Fibroblast of lung (primary cell): ENCODE results near the gene GNB5. TPM values are rescaled to one million over a fixed set of nuclear protein-coding genes. Genes with fewer than 3 reads are reported as not detected.

Experiments used
- DNase-seq, 2 donors: peaks; one replicate each; pipeline versions ENCODE4 v3.0.0 to v3.0.0-alpha.2; 2010; ENCODE audit warnings: low read depth in 2 of 2
- H2AFZ ChIP-seq: 2 replicates; pipeline ENCODE4 v1.5.1; 2012; ENCODE audit warnings: low read length, control low read depth, inconsistent platforms
- H3K27ac ChIP-seq: 2 replicates; pipeline ENCODE4 v1.5.1; 2011; ENCODE audit warnings: low read length, control low read depth; ENCODE audit not compliant: insufficient read depth
- H3K27me3 ChIP-seq: 2 replicates; pipeline ENCODE4 v1.5.1; 2011; ENCODE audit warnings: mild to moderate bottlenecking, low read length; ENCODE audit not compliant: control insufficient read depth, insufficient read depth
- H3K36me3 ChIP-seq: 2 replicates; pipeline ENCODE4 v1.5.1; 2011; ENCODE audit warnings: low read length; ENCODE audit not compliant: control insufficient read depth, insufficient read depth
- H3K4me1 ChIP-seq: 2 replicates; pipeline ENCODE4 v1.5.1; 2011; ENCODE audit warnings: low read length; ENCODE audit not compliant: control insufficient read depth, insufficient read depth; ENCODE audit errors: extremely low read depth
- H3K4me2 ChIP-seq: 2 replicates; pipeline ENCODE4 v1.5.1; 2011; ENCODE audit warnings: low read length, control low read depth; ENCODE audit not compliant: insufficient read depth; ENCODE audit errors: extremely low read depth
- H3K4me3 ChIP-seq, 4 experiments: fragments of 200-600 bp in 1 of 4; sonication (generic) in 1 of 4; replicated peaks in 1 of 4; 2 replicates each; pipeline ENCODE4 v1.5.1; 2011 to 2016; ENCODE audit warnings: low read length in 4 of 4, low read depth in 3 of 4, mild to moderate bottlenecking in 3 of 4, control low read depth in 2 of 4, inconsistent platforms in 1 of 4, mixed read lengths in 1 of 4; ENCODE audit not compliant: insufficient read depth in 1 of 4; ENCODE audit errors: control extremely low read depth in 1 of 4
- H3K79me2 ChIP-seq: 2 replicates; pipeline ENCODE4 v1.5.1; 2012; ENCODE audit warnings: mild to moderate bottlenecking, low read length, inconsistent platforms; ENCODE audit not compliant: control insufficient read depth, insufficient read depth
- H3K9ac ChIP-seq: 2 replicates; pipeline ENCODE4 v1.5.1; 2011; ENCODE audit warnings: mild to moderate bottlenecking, low read length, control low read depth; ENCODE audit not compliant: insufficient read depth
- H3K9me3 ChIP-seq: 2 replicates; pipeline ENCODE4 v1.5.1; 2012; ENCODE audit warnings: low read depth, low read length; ENCODE audit not compliant: control insufficient read depth, insufficient read depth
- H4K20me1 ChIP-seq: 2 replicates; pipeline ENCODE4 v1.5.1; 2011; ENCODE audit warnings: low read length; ENCODE audit not compliant: control insufficient read depth, insufficient read depth; ENCODE audit errors: extremely low read depth
- CTCF ChIP-seq, 2 donors: IDR thresholded peaks in 1 of 2; conservative IDR thresholded peaks in 1 of 2; 1 replicate in 1 of 2; 2 replicates in 1 of 2; pipeline ENCODE4 v1.5.1; 2011 to 2012; ENCODE audit warnings: low read length in 2 of 2, control low read depth in 1 of 2, inconsistent platforms in 1 of 2, low read depth in 1 of 2, mild to moderate bottlenecking in 1 of 2
- EZH2 ChIP-seq: IDR thresholded peaks from 2 replicates; pipeline ENCODE4 v1.5.1; 2012; ENCODE audit warnings: low read length, control low read depth, mild to moderate bottlenecking; ENCODE audit errors: missing control alignments
- polyA plus RNA-seq, 2 donors: library from polyadenylated mRNA; depleted of rRNA in 1 of 2; stranded (reverse) in 1 of 2; unstranded in 1 of 2; fragments of >200 nt; gene quantifications; 2 replicates each; pipeline ENCODE4 v1.2.1, GENCODE V29; 2011 to 2012; ENCODE audit warnings: missing spikeins in 1 of 2
- total RNA-seq: library from RNA; depleted of rRNA; stranded (reverse); fragments of >200 nt; gene quantifications from 2 replicates; pipeline ENCODE4 v1.2.1, GENCODE V29; 2014

Gene GNB5
- total and polyA plus RNA-seq, 2 donors (not counting 1 experiment from before 2014, with no cell fraction given), result 44.0 to 52.2 TPM

GRCh38 chr15:52134502-52135144, 56.6 kb downstream of the GNB5 start:
- H3K4me3 ChIP-seq, result no peak overlapping the region
- no peak overlapping the region for H3K27ac ChIP-seq
- H3K36me3 ChIP-seq, result peaks cover 2% of the 10 kb centered on the region
- no peaks in the 10 kb centered on the region for H3K9me3 ChIP-seq
- H3K27me3 ChIP-seq, result no peaks in the 10 kb centered on the region
- H3K4me2 ChIP-seq, result no peak overlapping the region
- H4K20me1 ChIP-seq, result no peaks in the 10 kb centered on the region
- peaks cover 5% of the 10 kb centered on the region for H3K4me1 ChIP-seq
- H3K79me2 ChIP-seq, result no peaks in the 10 kb centered on the region
- no peak overlapping the region for H2AFZ ChIP-seq
- TF ChIP-seq CTCF (conservative IDR thresholded peaks at IDR 0.05 in 1 of 2, IDR thresholded peaks at IDR 0.05 in 1 of 2; ENCODE audit: low read depth in 1 of 2, low read length in 2 of 2) (no peak), EZH2 (no peak)
- no peak for DNase-seq
- H3K9ac ChIP-seq, result no peak overlapping the region

- no peak overlapping the region for H3K9ac ChIP-seq
- H3K36me3 ChIP-seq, result peaks cover 2% of the 10 kb centered on the region
- no peak overlapping the region for H2AFZ ChIP-seq
- no peaks in the 10 kb centered on the region for H3K27me3 ChIP-seq
- no peak for DNase-seq
- H3K4me3 ChIP-seq, result no peak overlapping the region
- no peaks in the 10 kb centered on the region for H3K79me2 ChIP-seq
- H3K4me2 ChIP-seq, result no peak overlapping the region
- no peaks in the 10 kb centered on the region for H3K9me3 ChIP-seq
- TF ChIP-seq CTCF (conservative IDR thresholded peaks at IDR 0.05 in 1 of 2, IDR thresholded peaks at IDR 0.05 in 1 of 2; ENCODE audit: low read depth in 1 of 2, low read length in 2 of 2), result no peak
- no peak for TF ChIP-seq EZH2
- H3K4me1 ChIP-seq, result peaks cover 3% of the 10 kb centered on the region
- no peak overlapping the region for H3K27ac ChIP-seq
- H4K20me1 ChIP-seq, result no peaks in the 10 kb centered on the region
Observed at GRCh38 chr15:52133510-52134220, 57.5 kb downstream of the GNB5 start.

DNA sequence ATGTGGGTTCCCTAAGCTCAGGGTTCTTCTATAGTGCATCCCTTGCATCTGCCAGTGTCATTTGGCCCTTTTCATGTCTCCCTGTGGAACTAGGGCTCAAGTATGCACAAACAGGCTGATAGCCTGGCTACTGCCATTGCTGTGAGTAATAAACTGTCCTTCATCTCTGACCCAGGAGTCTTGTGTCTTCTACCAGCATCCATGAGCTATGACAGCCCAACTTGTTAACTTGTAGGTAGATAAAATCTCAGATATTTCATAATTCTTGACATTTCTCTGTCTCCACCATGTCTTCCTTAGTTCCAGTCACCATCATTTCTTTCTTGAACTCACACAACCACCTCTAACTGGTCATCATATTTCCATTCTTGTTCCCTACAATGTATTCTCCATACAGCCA, 59.1 kb downstream of the GNB5 start:
- H3K4me1 ChIP-seq, result peaks cover 3% of the 10 kb centered on the region
- TF ChIP-seq CTCF (conservative IDR thresholded peaks at IDR 0.05 in 1 of 2, IDR thresholded peaks at IDR 0.05 in 1 of 2; ENCODE audit: low read depth in 1 of 2, low read length in 2 of 2) (no peak), EZH2 (no peak)
- DNase-seq, result no peak
- H2AFZ ChIP-seq, result no peak overlapping the region
- no peak overlapping the region for H3K4me3 ChIP-seq
- H3K27me3 ChIP-seq, result no peaks in the 10 kb centered on the region
- no peaks in the 10 kb centered on the region for H3K9me3 ChIP-seq
- no peak overlapping the region for H3K9ac ChIP-seq
- H3K27ac ChIP-seq, result no peak overlapping the region
- peaks cover 2% of the 10 kb centered on the region for H3K36me3 ChIP-seq
- no peak overlapping the region for H3K4me2 ChIP-seq
- H4K20me1 ChIP-seq, result no peaks in the 10 kb centered on the region
- H3K79me2 ChIP-seq, result no peaks in the 10 kb centered on the region
